ENCODE data around the gene COL5A1.

COL5A1 gene

DNA sequence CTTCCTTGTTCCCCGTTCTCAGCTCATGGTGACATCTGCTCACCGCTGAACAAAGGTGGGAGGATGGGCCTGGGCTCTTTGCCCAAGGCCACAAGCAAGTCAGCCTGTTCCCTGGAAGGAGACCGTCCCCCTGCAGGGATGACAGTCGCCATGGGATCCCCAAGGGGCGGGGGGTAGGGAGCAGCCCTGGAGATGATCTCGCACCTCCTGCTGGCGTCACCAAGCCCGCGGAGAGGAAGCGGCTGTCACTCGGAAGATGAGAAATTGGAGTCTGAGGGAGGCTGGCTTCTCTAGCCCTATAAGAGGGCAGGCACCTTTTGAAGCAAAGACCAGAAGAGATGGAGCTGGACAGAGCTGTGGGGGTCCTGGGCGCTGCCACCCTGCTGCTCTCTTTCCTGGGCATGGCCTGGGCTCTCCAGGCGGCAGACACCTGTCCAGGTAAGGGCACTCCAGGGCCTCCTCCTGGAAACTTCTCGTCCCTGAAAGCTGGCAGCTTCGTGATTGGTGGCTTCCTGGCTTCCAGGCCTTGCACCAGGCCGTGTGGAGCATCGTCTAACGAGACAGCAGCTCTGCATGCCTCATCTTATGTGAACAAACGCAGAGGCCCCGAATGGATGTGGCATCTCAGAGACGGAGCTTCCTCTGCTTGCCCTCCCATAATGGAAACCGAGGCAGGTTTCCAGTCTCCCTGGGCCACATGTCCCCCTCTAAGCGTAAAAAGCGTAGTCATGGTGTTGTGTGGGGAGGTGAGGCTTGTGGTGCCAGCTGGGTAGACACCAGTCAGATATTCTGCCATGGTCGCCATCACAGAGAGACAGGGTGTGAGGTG lies 239.1 kb downstream of the COL5A1 start, which contains the start of gene FCN2:
Gene FCN2 (plus strand): TSS at position 327 of the 829 bp plus-strand sequence. CDS start 12 bp downstream, at position 339.
- no peak for DNase-seq (ENCODE audit: low spot score)

DNA sequence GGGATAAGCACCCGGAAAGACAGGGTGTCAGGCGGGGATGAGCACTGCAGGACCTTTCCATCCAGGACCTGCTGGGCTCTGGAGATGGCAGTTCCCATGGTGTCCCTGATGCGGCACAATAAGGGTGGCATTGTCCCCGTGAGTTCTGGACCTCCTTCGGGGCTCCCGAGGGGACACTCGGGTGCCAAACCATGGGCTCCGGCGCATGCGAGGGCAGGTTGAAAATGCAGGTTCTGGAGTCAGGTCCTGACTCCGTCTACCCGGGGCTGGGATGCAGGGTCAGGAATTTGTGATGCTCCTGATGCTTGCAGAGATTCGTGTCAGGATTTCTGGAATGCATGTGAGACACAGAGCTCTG lies 239.7 kb downstream of the COL5A1 start:
- DNase-seq (ENCODE audit: low spot score), result no peak

- no peak for DNase-seq (ENCODE audit: low spot score)
These were observed 240.7 kb downstream of the COL5A1 start for GRCh38 chr9:134882204-134882785.

- no peak for DNase-seq (ENCODE audit: low spot score)
These were observed 241.6 kb downstream of the COL5A1 start for GRCh38 chr9:134883040-134883782.

GRCh38 chr9:134884492-134884891 lies 242.9 kb downstream of the COL5A1 start:
- DNase-seq (ENCODE audit: low spot score), result no peak

- DNase-seq (ENCODE audit: low spot score), result no peak
These were observed 243.5 kb downstream of the COL5A1 start for GRCh38 chr9:134885001-134885678.

- DNase-seq (ENCODE audit: low spot score), result no peak
These were observed 244.2 kb downstream of the COL5A1 start for GRCh38 chr9:134885679-134886412.

DNA sequence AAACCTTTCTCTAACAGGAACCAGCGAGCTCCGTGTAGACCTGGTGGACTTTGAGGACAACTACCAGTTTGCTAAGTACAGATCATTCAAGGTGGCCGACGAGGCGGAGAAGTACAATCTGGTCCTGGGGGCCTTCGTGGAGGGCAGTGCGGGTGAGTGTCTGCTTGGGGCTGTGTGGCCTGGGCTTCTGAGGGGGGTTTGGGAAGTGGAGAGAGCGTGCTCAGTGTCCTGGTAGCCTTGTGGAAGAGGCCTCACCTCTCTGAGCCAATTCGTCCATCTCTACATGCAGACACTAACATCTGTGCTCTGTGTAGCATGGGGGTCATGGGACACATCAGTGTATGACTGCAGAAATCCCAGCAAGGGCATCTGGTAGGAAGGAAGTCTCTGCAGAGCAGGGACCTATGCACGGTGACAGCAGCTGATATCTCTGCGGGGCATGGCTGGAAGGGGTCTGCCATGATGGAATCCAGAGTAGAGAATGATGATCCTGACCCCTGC lies 244.9 kb downstream of the COL5A1 start:
- no peak for DNase-seq (ENCODE audit: low spot score)

DNA sequence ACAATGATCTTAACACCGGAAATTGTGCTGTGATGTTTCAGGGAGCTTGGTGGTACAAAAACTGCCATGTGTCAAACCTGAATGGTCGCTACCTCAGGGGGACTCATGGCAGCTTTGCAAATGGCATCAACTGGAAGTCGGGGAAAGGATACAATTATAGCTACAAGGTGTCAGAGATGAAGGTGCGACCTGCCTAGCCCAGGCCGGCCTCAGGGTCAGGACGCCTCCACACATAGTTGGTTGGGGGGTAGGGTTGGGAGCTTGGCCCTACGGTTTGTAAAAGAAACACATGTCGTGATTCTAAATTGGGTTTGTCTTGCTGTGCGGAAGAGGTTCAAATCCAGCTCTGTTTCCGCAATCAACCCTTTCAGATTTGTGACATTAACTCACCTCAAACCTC lies 245.6 kb downstream of the COL5A1 start:
- DNase-seq (ENCODE audit: low spot score), result no peak

GRCh38 chr9:134887686-134888602 lies 246.3 kb downstream of the COL5A1 start:
- no peak for DNase-seq (ENCODE audit: low spot score)

- no peak for DNase-seq (ENCODE audit: low spot score)
These were observed 247.1 kb downstream of the COL5A1 start for GRCh38 chr9:134888603-134889190.

DNA sequence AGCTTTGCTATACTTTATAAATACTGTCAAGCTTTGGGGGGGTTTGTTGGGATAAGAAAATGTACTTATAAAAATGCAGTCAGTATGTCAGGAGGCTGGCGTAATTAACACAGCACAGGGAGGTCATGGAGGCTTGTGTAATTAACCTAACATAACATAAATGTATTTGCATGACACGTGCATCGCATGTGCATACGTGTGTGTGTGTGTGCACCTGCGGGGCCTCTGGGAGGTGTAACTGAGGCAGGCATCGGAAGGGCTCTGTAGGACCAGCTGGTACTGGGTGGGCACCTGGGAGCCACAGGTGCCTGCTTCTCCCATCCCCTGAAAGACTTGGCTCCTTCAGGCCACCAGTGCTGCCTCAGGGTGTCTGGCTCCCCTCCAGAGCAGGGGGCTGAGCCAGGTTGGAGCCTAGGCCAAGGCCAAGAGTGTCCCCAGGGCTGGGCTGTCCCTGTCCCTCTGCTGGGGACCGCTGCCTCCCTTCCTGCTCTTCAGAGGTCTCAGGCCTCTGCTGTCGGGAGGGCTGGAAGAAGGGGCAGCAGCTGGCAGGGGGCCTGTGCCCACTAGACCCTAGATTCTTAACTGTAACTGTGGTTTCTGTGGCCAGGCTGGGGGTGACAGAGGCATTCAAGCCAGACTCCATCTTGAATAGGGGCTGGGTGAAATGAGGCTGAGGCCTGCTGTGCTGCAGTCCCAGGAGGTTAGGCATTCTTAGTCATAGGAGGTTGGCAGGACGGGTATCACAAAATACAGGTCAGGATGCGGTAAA lies 248.0 kb downstream of the COL5A1 start:
- DNase-seq (ENCODE audit: low spot score), result no peak

- no peak for DNase-seq (ENCODE audit: low spot score)
These were observed 248.5 kb downstream of the COL5A1 start for GRCh38 chr9:134890155-134890495.

DNA sequence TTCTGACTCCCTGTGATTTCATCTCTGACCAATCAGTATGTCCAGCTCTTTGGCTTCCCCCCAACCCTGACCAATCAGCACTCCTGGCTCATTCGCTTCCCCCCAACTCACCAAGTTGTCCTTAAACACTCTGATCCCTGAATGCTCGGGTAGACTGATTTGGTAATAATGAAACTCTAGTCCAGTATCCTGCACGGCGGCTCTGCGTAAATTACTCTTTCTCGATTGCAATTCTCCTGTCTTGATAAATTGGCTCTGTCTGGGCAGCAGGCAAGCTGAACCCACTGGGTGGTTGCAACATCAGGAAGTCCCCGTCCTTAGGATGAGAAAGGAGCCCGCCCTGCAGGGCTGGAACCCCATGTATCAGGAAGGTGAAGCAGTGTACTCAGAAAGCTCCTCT lies 249.4 kb downstream of the COL5A1 start:
- DNase-seq (ENCODE audit: low spot score), result no peak

DNA sequence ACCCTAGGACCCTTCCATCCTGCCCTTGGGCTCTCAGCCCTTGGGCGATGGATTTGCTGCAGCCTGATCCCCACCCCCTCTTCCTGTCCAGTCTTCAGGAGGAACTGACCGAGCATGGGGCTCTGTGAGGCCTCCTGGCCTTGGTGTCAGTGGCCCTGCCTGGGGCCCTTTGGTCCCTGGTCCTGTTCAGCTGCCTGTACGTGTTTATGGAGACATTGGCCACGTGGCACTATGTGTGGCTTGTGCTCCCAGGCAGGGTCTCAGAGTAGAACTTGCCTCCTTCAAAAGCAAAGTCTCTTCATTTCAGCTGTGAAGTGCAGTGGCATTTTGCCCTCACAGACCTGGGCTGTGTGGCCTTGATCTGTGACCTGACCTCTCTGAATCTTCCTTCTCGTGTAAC lies 250.1 kb downstream of the COL5A1 start:
- no peak for DNase-seq (ENCODE audit: low spot score)

DNA sequence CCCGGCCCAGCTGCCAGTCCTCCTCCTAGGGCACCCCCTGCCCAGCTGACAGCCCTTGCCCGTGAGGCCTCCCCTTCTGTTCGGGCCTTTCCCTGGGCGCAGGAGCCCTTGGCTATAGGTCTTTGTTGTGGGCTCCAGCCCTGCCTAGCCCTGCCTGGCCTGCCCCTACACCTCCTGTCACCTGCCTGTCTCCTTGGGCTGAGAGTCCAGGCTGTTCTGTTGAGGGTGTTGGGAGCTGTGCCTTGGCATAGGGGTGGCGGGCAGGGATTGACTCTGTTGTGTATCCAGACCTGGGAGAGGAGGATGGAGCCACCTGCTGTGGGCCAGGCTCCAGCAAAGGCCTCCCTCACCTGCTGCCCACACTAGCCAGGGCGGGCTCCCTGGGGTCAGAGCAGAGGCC lies 250.6 kb downstream of the COL5A1 start:
- no peak for DNase-seq (ENCODE audit: low spot score)

- DNase-seq (ENCODE audit: low spot score), result no peak
These were observed 251.3 kb downstream of the COL5A1 start for GRCh38 chr9:134892820-134893420.

Data from hematopoietic multipotent progenitor cell treated with erythropoietin and hydrocortisone succinate and interleukin-3 and kit ligand, for 17 days (in vitro differentiated cells).